BLaER1 (cell line): ENCODE data around the gene OR2T1.
"Not testable (repeated sequence)": the region's sequence is repeated elsewhere in the genome, so short reads cannot be mapped to it uniquely, and the experiment has no call there.

Source experiments
- H3K27ac ChIP-seq: shearing (Covaris generic); formaldehyde crosslinking; 2 replicates; pipeline ENCODE4 v1.8.1; 2022
- H3K27me3 ChIP-seq: shearing (Covaris generic); formaldehyde crosslinking; 2 replicates; pipeline ENCODE4 v1.8.1; 2022
- H3K36me3 ChIP-seq: shearing (Covaris generic); formaldehyde crosslinking; 2 replicates; pipeline ENCODE4 v1.8.1; 2022
- H3K4me1 ChIP-seq: shearing (Covaris generic); formaldehyde crosslinking; 2 replicates; pipeline ENCODE4 v1.8.1; 2022
- H3K4me2 ChIP-seq: shearing (Covaris generic); formaldehyde crosslinking; 2 replicates; pipeline ENCODE4 v1.8.1; 2022
- H3K4me3 ChIP-seq: shearing (Covaris generic); formaldehyde crosslinking; 2 replicates; pipeline ENCODE4 v1.8.1; 2022
- H3K9ac ChIP-seq: shearing (Covaris generic); formaldehyde crosslinking; 2 replicates; pipeline ENCODE4 v1.8.1; 2022
- H3K9me3 ChIP-seq: shearing (Covaris generic); formaldehyde crosslinking; 2 replicates; pipeline ENCODE4 v1.8.1; 2022
- H4K20me1 ChIP-seq: shearing (Covaris generic); formaldehyde crosslinking; 2 replicates; pipeline ENCODE4 v1.8.1; 2022
- Cebpa-rat ChIP-seq: shearing (Covaris generic); IDR thresholded peaks from 2 replicates; pipeline ENCODE4 v1.8.1; 2022

The OR2T1 gene

DNA sequence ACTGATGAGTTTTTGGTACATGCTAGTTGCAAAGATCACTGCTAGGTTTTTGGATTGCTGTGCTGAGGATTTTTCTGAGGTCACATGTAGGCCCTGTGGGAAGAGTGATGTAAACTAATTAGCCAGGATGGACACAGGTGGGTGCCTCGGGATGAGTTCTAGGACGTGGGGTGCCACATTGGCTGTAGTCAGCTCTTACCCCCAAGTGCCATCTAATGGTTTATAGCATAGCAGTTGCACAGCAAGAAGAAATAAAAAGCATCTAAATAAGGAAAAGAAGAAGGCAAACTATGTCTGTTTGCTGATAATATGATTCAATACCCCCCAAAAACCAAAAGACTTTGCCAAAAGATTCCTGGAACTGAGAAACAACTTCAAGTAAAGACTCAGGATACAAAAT lies 9.8 kb upstream of the OR2T1 start:
- H4K20me1 ChIP-seq, result no peaks in the 10 kb centered on the region
- H3K4me3 ChIP-seq, result no peak overlapping the region
- H3K36me3 ChIP-seq, result no peaks in the 10 kb centered on the region
- no peaks in the 10 kb centered on the region for H3K27me3 ChIP-seq
- H3K9me3 ChIP-seq, result no peaks in the 10 kb centered on the region
- H3K4me2 ChIP-seq, result no peak overlapping the region
- no peak for TF ChIP-seq Cebpa-rat
- no peaks in the 10 kb centered on the region for H3K4me1 ChIP-seq
- no peak overlapping the region for H3K9ac ChIP-seq
- H3K27ac ChIP-seq, result no peak overlapping the region

DNA sequence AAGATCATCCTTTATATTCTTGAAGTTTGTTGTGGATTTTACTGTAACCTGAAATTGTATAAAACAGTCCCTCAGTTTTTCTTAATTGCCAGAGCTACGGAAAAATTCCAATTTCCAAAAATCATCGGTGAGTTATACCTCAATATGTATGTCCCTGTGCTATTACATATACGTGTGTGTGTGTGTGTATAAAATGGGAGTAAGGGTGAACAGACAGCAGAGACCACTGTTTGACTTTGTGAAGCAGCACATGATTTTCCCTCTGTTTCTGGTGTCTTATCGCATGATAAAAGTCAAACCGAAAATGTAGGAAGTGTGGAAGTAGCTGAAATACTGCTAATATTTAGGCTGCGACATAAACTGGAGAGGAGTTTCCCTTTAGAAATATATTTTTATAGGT lies 1.2 kb downstream of the OR2T1 start:
- no peak overlapping the region for H3K4me3 ChIP-seq
- H3K4me2 ChIP-seq, result no peak overlapping the region
- H3K27me3 ChIP-seq, result no peaks in the 10 kb centered on the region
- H3K4me1 ChIP-seq, result no peaks in the 10 kb centered on the region
- H3K27ac ChIP-seq, result no peak overlapping the region
- H4K20me1 ChIP-seq, result no peaks in the 10 kb centered on the region
- no peak overlapping the region for H3K9ac ChIP-seq
- no peak for TF ChIP-seq Cebpa-rat
- H3K36me3 ChIP-seq, result no peaks in the 10 kb centered on the region
- H3K9me3 ChIP-seq, result 0 out of 2 replicates have a peak, but pooled peaks cover 3% of the 10 kb centered on the region

DNA sequence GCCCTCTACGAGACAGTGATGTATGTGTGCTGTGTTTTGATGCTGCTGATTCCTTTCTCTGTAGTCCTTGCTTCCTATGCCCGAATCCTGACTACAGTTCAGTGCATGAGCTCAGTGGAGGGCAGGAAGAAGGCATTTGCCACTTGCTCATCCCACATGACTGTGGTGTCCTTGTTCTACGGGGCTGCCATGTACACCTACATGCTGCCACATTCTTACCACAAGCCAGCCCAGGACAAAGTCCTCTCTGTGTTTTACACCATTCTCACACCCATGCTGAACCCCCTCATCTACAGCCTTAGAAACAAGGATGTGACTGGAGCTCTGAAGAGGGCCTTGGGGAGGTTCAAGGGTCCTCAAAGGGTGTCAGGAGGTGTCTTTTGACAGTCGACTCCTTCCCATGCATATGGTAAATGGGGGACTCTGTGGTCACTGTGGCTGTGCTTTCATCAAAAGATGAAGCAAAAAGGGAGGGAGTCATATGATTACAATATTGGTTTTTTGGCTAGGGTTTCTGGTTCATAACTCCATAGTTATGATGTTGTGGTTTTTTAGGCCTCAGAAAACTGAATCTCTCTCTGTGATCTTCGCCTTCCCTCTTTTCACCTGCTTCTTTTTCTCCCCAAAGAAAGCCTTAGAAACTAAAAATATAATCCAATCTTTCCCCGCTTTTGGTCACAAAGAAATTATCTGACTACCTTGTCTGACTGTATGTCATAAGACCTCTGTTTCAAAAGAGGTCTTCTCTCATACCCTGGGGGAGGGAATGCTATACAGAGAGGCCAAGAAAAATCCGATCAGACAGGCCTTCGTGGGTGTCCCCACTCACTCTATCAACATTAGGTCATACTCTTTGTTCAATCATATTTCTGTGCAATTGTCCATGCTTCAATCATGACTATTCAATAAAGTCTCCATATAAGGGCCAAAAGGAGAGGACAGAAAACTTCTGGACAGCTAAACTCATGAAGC lies 4.2 kb downstream of the OR2T1 start:
- H3K36me3 ChIP-seq, result no peaks in the 10 kb centered on the region
- H3K27me3 ChIP-seq, result no peaks in the 10 kb centered on the region
- H4K20me1 ChIP-seq, result no peaks in the 10 kb centered on the region
- H3K9me3 ChIP-seq, result peaks cover 14% of the 10 kb centered on the region; the same call in 1 of the 2 replicates
- H3K9ac ChIP-seq, result no peak overlapping the region
- H3K4me2 ChIP-seq, result no peak overlapping the region
- no peak for TF ChIP-seq Cebpa-rat
- H3K27ac ChIP-seq, result no peak overlapping the region
- H3K4me3 ChIP-seq, result no peak overlapping the region
- no peaks in the 10 kb centered on the region for H3K4me1 ChIP-seq

DNA sequence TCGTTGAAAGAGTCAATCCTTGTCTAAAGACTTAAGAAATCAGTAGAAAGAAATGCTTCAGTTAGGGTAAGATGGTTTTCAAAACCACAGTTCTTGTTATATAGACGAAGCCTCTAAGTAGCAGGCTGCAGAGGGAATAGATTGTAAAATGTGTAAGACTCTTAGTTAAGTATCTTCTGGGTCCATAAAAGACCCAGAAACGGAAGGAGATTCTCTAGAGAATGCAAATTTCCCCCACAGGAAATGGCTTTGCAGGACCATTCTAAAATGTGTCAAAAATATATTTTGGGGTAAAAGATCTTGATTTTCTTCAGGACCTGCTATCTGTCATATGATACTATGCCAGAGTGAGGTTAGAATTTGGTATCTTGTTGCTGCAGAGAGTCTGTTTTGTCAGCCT lies 13.4 kb downstream of the OR2T1 start:
- Histone ChIP-seq H3K4me3 (no peak overlapping the region), H3K4me2 (peak overlapping the region; percentile 23; the same call in 1 of the 2 replicates), H3K27me3 (no peaks in the 10 kb centered on the region), H4K20me1 (no peaks in the 10 kb centered on the region), H3K27ac (no peak overlapping the region), H3K9ac (no peak overlapping the region), H3K9me3 (peaks cover 39% of the 10 kb centered on the region), H3K4me1 (peaks cover 7% of the 10 kb centered on the region), H3K36me3 (no peaks in the 10 kb centered on the region)
- TF ChIP-seq Cebpa-rat, result no peak

DNA sequence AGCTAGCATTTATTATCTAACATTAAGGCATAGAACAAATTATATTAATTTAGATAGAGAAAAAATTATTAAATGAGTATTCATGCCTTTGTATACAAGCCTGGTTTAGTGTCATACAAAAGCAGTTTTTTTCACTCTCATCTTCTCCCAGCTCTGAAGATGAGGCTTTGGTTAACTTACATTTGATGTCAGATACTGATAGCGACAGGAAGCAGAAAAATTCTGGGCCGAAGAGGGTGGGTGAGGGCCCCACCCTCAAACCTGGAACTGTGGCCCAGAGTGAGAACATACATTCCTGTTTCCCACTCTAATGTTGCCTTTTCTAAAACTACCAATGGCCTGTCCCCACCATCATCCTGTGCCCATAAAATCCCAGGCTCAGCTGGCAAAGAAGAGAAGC lies 15.0 kb downstream of the OR2T1 start:
- no peak overlapping the region for H3K27ac ChIP-seq
- H3K9ac ChIP-seq, result no peak overlapping the region
- peaks cover 7% of the 10 kb centered on the region for H3K4me1 ChIP-seq
- H3K27me3 ChIP-seq, result no peaks in the 10 kb centered on the region
- no peak for TF ChIP-seq Cebpa-rat
- no peaks in the 10 kb centered on the region for H3K36me3 ChIP-seq
- H4K20me1 ChIP-seq, result no peaks in the 10 kb centered on the region
- H3K9me3 ChIP-seq, result peaks cover 38% of the 10 kb centered on the region
- no peak overlapping the region for H3K4me3 ChIP-seq
- H3K4me2 ChIP-seq, result no peak overlapping the region

DNA sequence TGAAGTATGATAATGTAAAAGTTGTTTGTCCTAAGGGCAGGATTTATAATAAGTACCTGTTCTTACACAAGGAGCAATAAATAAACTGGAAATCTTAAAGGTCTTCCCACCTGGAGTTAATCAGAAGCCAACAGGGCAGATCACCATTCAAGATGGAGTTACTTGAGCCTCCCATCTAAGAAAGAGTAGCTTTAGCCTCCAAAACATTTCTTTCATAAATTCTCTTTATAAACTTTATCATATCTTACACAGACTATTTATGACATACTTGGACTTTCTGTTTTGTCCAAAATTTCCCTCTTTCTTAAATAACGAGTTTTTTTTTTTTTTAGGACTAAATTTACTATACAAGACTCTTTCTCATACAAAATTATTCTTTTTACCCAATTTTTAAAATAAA lies 18.5 kb downstream of the OR2T1 start:
- Histone ChIP-seq H3K9me3 (peaks cover 47% of the 10 kb centered on the region), H3K27ac (no peak overlapping the region), H4K20me1 (no peaks in the 10 kb centered on the region), H3K4me2 (no peak overlapping the region), H3K4me3 (no peak overlapping the region), H3K4me1 (peaks cover 2% of the 10 kb centered on the region; the same call in 1 of the 2 replicates), H3K9ac (no peak overlapping the region), H3K36me3 (no peaks in the 10 kb centered on the region), H3K27me3 (no peaks in the 10 kb centered on the region)
- TF ChIP-seq Cebpa-rat, result no peak

DNA sequence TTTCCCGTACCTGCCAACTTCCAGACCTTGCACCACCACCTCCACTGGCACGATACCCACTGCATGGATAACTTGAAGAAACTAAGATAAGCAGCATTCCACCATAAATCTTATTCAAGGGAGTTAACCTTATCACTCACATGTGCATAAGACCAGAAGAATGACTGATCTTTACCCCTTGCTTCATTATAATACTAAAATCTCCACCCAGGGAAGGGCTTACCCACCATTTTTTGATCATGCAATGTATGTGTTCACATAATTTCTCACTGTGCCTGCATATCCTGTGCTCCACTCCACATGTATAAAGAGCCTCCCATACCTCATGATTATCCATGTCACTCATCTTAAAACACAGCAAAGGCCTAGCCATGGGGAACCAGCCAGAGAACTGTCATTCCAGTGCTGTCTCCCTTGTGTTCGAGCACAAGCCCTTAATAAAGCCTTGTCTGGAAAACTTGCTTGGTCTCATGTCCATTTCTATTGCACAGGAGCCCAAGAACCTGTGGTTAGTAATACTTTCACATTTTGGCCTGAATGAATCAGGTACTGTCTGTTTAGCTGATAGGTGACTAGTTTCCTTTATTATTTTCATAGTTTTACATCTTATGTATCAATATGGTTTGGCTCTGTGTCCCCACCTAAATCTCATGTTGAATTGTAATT lies 24.8 kb downstream of the OR2T1 start:
- H3K27me3 ChIP-seq, H3K4me3 ChIP-seq, H3K9ac ChIP-seq, H3K27ac ChIP-seq, H3K4me2 ChIP-seq, H3K4me1 ChIP-seq, H3K36me3 ChIP-seq, H4K20me1 ChIP-seq: not testable (repeated sequence)
- peaks cover 10% of the 10 kb centered on the region for H3K9me3 ChIP-seq

DNA sequence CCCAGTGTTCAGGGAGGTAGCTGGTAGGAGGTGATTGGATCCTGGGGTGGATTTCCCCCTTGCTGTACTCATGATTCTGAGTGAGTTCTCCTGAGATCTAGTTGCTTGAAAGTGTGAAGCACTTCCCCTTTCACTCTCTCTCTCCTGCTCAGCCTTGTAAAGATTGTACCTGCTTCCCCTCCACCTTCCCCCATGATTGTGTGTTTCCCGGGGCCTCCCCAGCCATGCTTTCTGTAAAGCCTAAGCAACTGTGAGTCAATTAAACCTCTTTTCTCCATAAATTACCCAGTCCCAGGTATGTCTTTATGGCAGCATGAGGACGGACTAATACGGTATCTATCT lies 25.3 kb downstream of the OR2T1 start:
- not testable (repeated sequence) for H3K4me2 ChIP-seq

DNA sequence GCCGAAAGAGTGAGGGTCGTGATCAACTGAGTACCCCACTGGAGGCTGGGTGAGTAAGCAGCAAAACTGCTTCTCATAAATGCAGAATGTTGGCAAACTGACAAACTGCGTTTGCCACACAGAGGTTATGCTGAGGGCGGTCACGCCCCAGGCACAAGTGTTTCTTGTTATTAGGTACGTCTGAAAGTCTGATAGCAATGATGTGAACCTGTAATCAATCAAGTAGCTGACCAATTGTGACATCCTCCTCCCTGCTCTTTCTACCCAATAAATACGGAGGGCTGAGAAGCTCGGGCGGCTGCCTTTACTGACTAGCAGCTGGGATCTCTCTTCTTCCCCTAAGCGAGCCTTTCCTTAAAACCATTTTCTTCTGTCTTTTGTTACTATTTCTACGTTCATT lies 28.8 kb downstream of the OR2T1 start:
- H3K4me3 ChIP-seq, H3K4me1 ChIP-seq, H3K9ac ChIP-seq, H3K9me3 ChIP-seq, H3K27me3 ChIP-seq, H3K4me2 ChIP-seq, H3K27ac ChIP-seq, H4K20me1 ChIP-seq, H3K36me3 ChIP-seq: not testable (repeated sequence)

More for the DNA sequence above, 25.3 kb downstream of the OR2T1 start:
- not testable (repeated sequence) for H4K20me1 ChIP-seq, H3K36me3 ChIP-seq, H3K9me3 ChIP-seq, H3K27ac ChIP-seq, H3K4me1 ChIP-seq, H3K4me3 ChIP-seq, H3K27me3 ChIP-seq, H3K9ac ChIP-seq

- not testable (repeated sequence) for H3K4me2 ChIP-seq, H3K27ac ChIP-seq, H3K36me3 ChIP-seq, H4K20me1 ChIP-seq, H3K4me3 ChIP-seq, H3K9me3 ChIP-seq, H3K27me3 ChIP-seq, H3K9ac ChIP-seq, H3K4me1 ChIP-seq
These were observed 29.4 kb downstream of the OR2T1 start for GRCh38 chr1:248432201-248432600.

- H3K4me3 ChIP-seq, H3K36me3 ChIP-seq, H3K9me3 ChIP-seq, H3K9ac ChIP-seq, H3K27ac ChIP-seq, H4K20me1 ChIP-seq, H3K27me3 ChIP-seq, H3K4me2 ChIP-seq, H3K4me1 ChIP-seq: not testable (repeated sequence)
These were observed 31.1 kb downstream of the OR2T1 start for GRCh38 chr1:248433811-248434415.

- not testable (repeated sequence) for H3K4me1 ChIP-seq, H3K9me3 ChIP-seq, H3K4me3 ChIP-seq, H4K20me1 ChIP-seq, H3K27me3 ChIP-seq, H3K9ac ChIP-seq, H3K4me2 ChIP-seq, H3K27ac ChIP-seq, H3K36me3 ChIP-seq
These were observed 32.1 kb downstream of the OR2T1 start for GRCh38 chr1:248434913-248435312.

DNA sequence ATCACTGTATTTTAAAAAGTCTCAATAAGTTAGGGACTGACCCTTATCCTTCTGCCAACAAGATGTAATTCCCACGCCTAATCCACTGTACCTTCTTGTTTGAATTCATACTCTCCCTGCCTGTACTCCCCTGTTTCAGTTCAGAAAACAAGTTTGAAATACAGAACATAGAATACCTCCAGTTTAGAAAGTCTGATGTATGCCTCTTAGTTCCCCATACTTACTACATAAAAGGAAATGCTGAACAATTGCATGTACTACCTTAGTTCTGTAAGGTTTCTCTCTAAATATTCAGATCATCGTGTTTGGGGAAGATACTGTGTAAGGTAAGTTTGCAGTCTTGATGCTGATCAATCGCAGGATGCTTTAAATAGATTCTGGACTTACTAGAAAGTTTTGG lies 33.5 kb downstream of the OR2T1 start:
- H3K4me1 ChIP-seq, H3K4me2 ChIP-seq, H3K27me3 ChIP-seq, H3K36me3 ChIP-seq, H3K9me3 ChIP-seq, H3K27ac ChIP-seq, H4K20me1 ChIP-seq, H3K4me3 ChIP-seq, H3K9ac ChIP-seq: not testable (repeated sequence)

GRCh38 chr1:248438668-248439067 lies 35.8 kb downstream of the OR2T1 start:
- H3K4me2 ChIP-seq, H3K27me3 ChIP-seq, H3K36me3 ChIP-seq, H3K4me3 ChIP-seq, H4K20me1 ChIP-seq, H3K4me1 ChIP-seq, H3K9me3 ChIP-seq, H3K27ac ChIP-seq, H3K9ac ChIP-seq: not testable (repeated sequence)
